ENCODE measurements around the gene ZNF628. TPM values are rescaled to one million over a fixed set of nuclear protein-coding genes. Genes with fewer than 3 reads are reported as not detected.
A peak's percentile ranks its signal among the peaks of the same experiment; 100 is the strongest.

ZNF628 gene
- total RNA-seq, 1 experiment from 2014 or later = 21.7 TPM

DNA sequence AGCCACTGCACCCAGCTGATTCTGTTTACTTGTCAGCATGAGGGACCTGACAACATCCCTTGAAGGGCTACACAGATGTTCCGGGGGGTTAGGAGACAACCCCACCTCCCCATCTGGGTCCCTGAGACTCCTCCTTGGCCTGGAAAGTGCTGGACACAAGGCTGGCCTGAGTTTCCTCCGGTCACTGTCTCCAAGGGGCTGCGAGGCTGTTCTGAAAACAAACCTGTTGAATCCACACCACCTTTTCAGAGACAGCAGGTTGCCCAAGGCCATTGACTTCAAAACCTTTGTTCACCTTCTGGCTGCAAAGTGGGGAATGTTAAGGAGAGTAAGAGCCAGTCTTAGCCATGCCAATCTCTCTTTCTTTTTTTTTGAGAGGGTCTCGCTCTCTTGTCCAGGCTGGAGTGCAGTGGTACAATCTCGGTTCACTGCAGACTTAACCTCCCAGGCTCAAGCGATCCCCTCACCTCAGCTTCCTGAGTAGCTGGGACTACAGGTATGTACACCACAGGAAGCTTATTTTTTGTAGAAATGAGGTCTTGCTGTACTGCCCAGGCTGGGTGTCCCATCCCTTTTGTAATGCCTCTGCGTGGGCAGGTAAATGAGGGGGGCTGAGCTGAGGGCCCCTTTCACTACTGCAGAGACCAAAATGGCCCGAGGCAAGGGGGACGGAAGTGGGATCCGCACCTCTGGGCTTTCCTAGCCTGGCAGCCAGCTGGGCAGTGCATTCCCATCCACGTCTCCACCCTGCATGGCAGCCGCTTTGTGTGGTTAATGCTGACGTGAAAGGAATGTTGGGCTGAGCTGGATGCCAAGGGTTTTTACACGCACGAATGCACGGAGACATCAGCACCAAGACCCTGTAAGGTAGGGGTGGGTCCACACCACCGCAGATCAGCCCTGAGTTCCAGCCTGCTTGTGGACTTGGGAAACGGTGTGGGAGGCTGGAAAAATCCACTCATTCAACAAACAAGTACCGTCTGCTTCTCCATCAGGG, 1.9 kb upstream of the ZNF628 start:
- no peak for DNase-seq (ENCODE audit: low read depth, low spot score)
- CTCF ChIA-PET = no interaction called here
- no peak for ATAC-seq
- Histone ChIP-seq H3K27ac (ENCODE audit: low read length) (peak overlapping the region; percentile 94), H3K4me3 (ENCODE audit: low read depth in 2 of 2, low read length in 2 of 2) (no peak overlapping the region), H3K36me3 (ENCODE audit: control insufficient read depth, insufficient read depth, low read length) (no peaks in the 10 kb centered on the region), H3K27me3 (ENCODE audit: control insufficient read depth, insufficient read depth, low read length) (no peaks in the 10 kb centered on the region), H3K9me3 (ENCODE audit: control insufficient read depth, insufficient read depth, low read depth, low read length) (no peaks in the 10 kb centered on the region), H3K4me1 (ENCODE audit: control insufficient read depth, insufficient read depth, low read length) (peaks cover 47% of the 10 kb centered on the region)
- POLR2A ChIA-PET = no interaction called here
- in situ Hi-C loops (cut with HindIII; ENCODE audit: low pct_unique_long_range_greater_than_20kb, low sequenced_read_pairs) (no loop called here), intact Hi-C loops (cut with micrococcal nuclease; ENCODE audit: unreplicated experiment) (no loop called here)
- TF ChIP-seq SIN3A (IDR thresholded peaks at IDR 0.05; ENCODE audit: borderline replicate concordance, insufficient read depth, low read depth, low read length) (no peak), POLR2AphosphoS5 (IDR thresholded peaks at IDR 0.05; ENCODE audit: low read depth, low read length) (no peak), TCF7L2 (IDR thresholded peaks at IDR 0.05; ENCODE audit: low read depth, low read length) (no peak)
- TF ChIP-seq, protein P1, sequence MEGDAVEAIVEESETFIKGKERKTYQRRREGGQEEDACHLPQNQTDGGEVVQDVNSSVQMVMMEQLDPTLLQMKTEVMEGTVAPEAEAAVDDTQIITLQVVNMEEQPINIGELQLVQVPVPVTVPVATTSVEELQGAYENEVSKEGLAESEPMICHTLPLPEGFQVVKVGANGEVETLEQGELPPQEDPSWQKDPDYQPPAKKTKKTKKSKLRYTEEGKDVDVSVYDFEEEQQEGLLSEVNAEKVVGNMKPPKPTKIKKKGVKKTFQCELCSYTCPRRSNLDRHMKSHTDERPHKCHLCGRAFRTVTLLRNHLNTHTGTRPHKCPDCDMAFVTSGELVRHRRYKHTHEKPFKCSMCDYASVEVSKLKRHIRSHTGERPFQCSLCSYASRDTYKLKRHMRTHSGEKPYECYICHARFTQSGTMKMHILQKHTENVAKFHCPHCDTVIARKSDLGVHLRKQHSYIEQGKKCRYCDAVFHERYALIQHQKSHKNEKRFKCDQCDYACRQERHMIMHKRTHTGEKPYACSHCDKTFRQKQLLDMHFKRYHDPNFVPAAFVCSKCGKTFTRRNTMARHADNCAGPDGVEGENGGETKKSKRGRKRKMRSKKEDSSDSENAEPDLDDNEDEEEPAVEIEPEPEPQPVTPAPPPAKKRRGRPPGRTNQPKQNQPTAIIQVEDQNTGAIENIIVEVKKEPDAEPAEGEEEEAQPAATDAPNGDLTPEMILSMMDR (IDR thresholded peaks at IDR 0.05) = no peak
- TF ChIP-seq, protein P2, sequence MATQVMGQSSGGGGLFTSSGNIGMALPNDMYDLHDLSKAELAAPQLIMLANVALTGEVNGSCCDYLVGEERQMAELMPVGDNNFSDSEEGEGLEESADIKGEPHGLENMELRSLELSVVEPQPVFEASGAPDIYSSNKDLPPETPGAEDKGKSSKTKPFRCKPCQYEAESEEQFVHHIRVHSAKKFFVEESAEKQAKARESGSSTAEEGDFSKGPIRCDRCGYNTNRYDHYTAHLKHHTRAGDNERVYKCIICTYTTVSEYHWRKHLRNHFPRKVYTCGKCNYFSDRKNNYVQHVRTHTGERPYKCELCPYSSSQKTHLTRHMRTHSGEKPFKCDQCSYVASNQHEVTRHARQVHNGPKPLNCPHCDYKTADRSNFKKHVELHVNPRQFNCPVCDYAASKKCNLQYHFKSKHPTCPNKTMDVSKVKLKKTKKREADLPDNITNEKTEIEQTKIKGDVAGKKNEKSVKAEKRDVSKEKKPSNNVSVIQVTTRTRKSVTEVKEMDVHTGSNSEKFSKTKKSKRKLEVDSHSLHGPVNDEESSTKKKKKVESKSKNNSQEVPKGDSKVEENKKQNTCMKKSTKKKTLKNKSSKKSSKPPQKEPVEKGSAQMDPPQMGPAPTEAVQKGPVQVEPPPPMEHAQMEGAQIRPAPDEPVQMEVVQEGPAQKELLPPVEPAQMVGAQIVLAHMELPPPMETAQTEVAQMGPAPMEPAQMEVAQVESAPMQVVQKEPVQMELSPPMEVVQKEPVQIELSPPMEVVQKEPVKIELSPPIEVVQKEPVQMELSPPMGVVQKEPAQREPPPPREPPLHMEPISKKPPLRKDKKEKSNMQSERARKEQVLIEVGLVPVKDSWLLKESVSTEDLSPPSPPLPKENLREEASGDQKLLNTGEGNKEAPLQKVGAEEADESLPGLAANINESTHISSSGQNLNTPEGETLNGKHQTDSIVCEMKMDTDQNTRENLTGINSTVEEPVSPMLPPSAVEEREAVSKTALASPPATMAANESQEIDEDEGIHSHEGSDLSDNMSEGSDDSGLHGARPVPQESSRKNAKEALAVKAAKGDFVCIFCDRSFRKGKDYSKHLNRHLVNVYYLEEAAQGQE (IDR thresholded peaks at IDR 0.05; ENCODE audit: insufficient read depth in 1 of 2, low read depth in 2 of 2, low read length in 1 of 2) = no peak
- BruUV-seq (replicated peaks) = no TSS peak

DNA sequence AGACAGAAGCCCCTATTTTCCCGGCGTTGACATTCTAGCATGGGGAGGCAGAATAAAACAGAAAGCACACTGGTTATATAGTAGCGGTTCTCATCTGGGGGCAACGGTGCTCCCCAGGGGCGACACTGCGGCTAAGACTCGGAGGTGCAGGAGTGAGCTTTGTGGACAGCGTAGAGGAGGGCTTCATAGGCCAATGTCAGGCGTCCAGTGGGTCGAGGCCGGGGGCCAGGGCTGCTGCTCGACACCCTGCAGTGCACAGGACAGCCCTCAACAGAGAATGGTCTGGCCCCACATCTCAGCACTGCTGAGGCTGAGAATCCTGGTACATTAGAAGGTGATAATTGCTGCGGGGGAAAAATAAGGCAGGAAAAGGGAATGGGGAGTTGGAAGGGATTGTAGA, 1.5 kb downstream of the ZNF628 start:
- Histone ChIP-seq H3K27ac (ENCODE audit: low read length) (peak overlapping the region; percentile 97), H3K4me3 (ENCODE audit: low read depth in 2 of 2, low read length in 2 of 2) (peak overlapping the region; percentile 73 to 94), H3K4me1 (ENCODE audit: control insufficient read depth, insufficient read depth, low read length) (peaks cover 46% of the 10 kb centered on the region), H3K36me3 (ENCODE audit: control insufficient read depth, insufficient read depth, low read length) (no peaks in the 10 kb centered on the region), H3K9me3 (ENCODE audit: control insufficient read depth, insufficient read depth, low read depth, low read length) (no peaks in the 10 kb centered on the region), H3K27me3 (ENCODE audit: control insufficient read depth, insufficient read depth, low read length) (no peaks in the 10 kb centered on the region)
- CTCF ChIA-PET = no interaction called here
- intact Hi-C loops (cut with micrococcal nuclease; ENCODE audit: unreplicated experiment) = no loop called here
- no TSS peak for BruUV-seq (replicated peaks)
- TF ChIP-seq SIN3A (IDR thresholded peaks at IDR 0.05; ENCODE audit: borderline replicate concordance, insufficient read depth, low read depth, low read length) (no peak), POLR2AphosphoS5 (IDR thresholded peaks at IDR 0.05; ENCODE audit: low read depth, low read length) (0 out of 2 replicates have a peak, but pooled peaks have one; percentile 3), TCF7L2 (IDR thresholded peaks at IDR 0.05; ENCODE audit: low read depth, low read length) (no peak)
- TF ChIP-seq, protein P2 (IDR thresholded peaks at IDR 0.05; ENCODE audit: insufficient read depth in 1 of 2, low read depth in 2 of 2, low read length in 1 of 2) = no peak
- TF ChIP-seq, protein P1 (IDR thresholded peaks at IDR 0.05) = no peak
- in situ Hi-C loops (cut with HindIII; ENCODE audit: low pct_unique_long_range_greater_than_20kb, low sequenced_read_pairs) = no loop called here
- POLR2A ChIA-PET = no interaction called here
- DNase-seq (ENCODE audit: low read depth, low spot score) (no peak), ATAC-seq (no peak)
